PC-3 (cell line): ENCODE results near the gene TLN1. TPM values are rescaled to one million over a fixed set of nuclear protein-coding genes. Genes with fewer than 3 reads are reported as not detected.

Experiments used
- ATAC-seq: fragments of 200-7000 bp; cut with Tn5 transposase; 2 replicates; pipeline ENCODE4 v1.9.1; 2020; ENCODE audit warnings: mild to moderate bottlenecking, moderate library complexity
- BruUV-seq: library from RNA; stranded (reverse); fragments of 400-500 nt; replicated peaks from 2 replicates; lab custom pipeline; 2021; lab: Mats Ljungman, UMichigan
- CTCF ChIA-PET: fragments of 300-600 bp; sonication (Branson Sonifier 250); formaldehyde crosslinking; loops from one replicate; lab custom pipeline; 2022; ENCODE audit warnings: antibody characterized with exemption; lab: Charles Lee
- POLR2A ChIA-PET: fragments of 300-600 bp; sonication (Branson Sonifier 250); formaldehyde crosslinking; loops from one replicate; lab custom pipeline; 2022; ENCODE audit warnings: antibody characterized with exemption; ENCODE audit not compliant: unreplicated experiment; lab: Charles Lee
- DNase-seq: peaks from one replicate; pipeline ENCODE4 v3.0.0-alpha.2; 2015
- H2AFZ ChIP-seq: fragments of 300-600 bp; sonication (generic); 2 replicates; pipeline ENCODE4 v1.6.0; 2016; ENCODE audit warnings: antibody characterized with exemption, low read length
- H3F3A ChIP-seq: fragments of 300-600 bp; sonication (generic); one replicate; pipeline ENCODE4 v1.6.0; 2017; ENCODE audit warnings: antibody characterized with exemption, low read length, control low read depth, mild to moderate bottlenecking; ENCODE audit not compliant: unreplicated experiment
- H3K27ac ChIP-seq: fragments of 300-600 bp; sonication (generic); 2 replicates; pipeline ENCODE4 v1.5.1; 2016; ENCODE audit warnings: mild to moderate bottlenecking, low read length
- H3K27me3 ChIP-seq: fragments of 300-600 bp; sonication (generic); 2 replicates; pipeline ENCODE4 v1.6.1; 2016; ENCODE audit warnings: low read length, mixed read lengths
- H3K36me3 ChIP-seq: fragments of 300-600 bp; sonication (generic); 2 replicates; pipeline ENCODE4 v1.6.1; 2016; ENCODE audit warnings: low read depth, mixed run types, low read length, mixed read lengths
- H3K4me1 ChIP-seq: fragments of 300-600 bp; sonication (generic); 2 replicates; pipeline ENCODE4 v1.5.1; 2016; ENCODE audit warnings: low read length; ENCODE audit not compliant: insufficient read depth
- H3K4me2 ChIP-seq: fragments of 300-600 bp; sonication (generic); 2 replicates; pipeline ENCODE4 v1.6.0; 2016; ENCODE audit warnings: low read length
- H3K4me3 ChIP-seq: fragments of 300-600 bp; sonication (generic); 2 replicates; pipeline ENCODE4 v1.5.1; 2016; ENCODE audit warnings: mild to moderate bottlenecking, low read length, mixed read lengths
- H3K79me2 ChIP-seq: fragments of 300-600 bp; sonication (generic); 2 replicates; pipeline ENCODE4 v1.6.1; 2017; ENCODE audit warnings: low read length, mixed read lengths
- H3K9ac ChIP-seq: fragments of 300-600 bp; sonication (generic); 2 replicates; pipeline ENCODE4 v1.6.0; 2016; ENCODE audit warnings: mild to moderate bottlenecking, low read length
- H3K9me2 ChIP-seq: fragments of 300-600 bp; sonication (generic); replicated peaks from 2 replicates; pipeline ENCODE4 v1.6.1; 2016; ENCODE audit warnings: mixed run types, low read length, mixed read lengths
- H3K9me3 ChIP-seq: fragments of 300-600 bp; sonication (generic); 2 replicates; pipeline ENCODE4 v1.6.1; 2016; ENCODE audit warnings: low read length, mixed read lengths
- H4K20me1 ChIP-seq: fragments of 300-600 bp; sonication (generic); 2 replicates; pipeline ENCODE4 v1.6.1; 2016; ENCODE audit warnings: low read length, mixed read lengths
- EZH2 ChIP-seq: fragments of 300-600 bp; sonication (generic); IDR thresholded peaks from one replicate; pipeline ENCODE4 v1.6.1; 2017; ENCODE audit warnings: antibody characterized with exemption, mild to moderate bottlenecking, low read length; ENCODE audit not compliant: unreplicated experiment
- EZH2phosphoT487 ChIP-seq: fragments of 300-600 bp; sonication (generic); IDR thresholded peaks from 2 replicates; pipeline ENCODE4 v1.6.1; 2018; ENCODE audit warnings: mild to moderate bottlenecking, antibody characterized with exemption, low read length, borderline replicate concordance
- intact Hi-C: fragments of 100-400 bp; cut with micrococcal nuclease; formaldehyde crosslinking; loops from 2 replicates; pipeline ENCODE4 v1.9.0; 2023
- total RNA-seq: library from RNA; depleted of rRNA; stranded (reverse); fragments of >200 nt; gene quantifications from 2 replicates; pipeline ENCODE4 v1.2.3, GENCODE V29; 2014
- TF ChIP-seq, protein P1 (sequence below): fragments of 300-600 bp; sonication (generic); conservative IDR thresholded peaks from 2 replicates; pipeline ENCODE4 v1.5.1; 2017; ENCODE audit warnings: antibody characterized with exemption, low read depth, mild to moderate bottlenecking, low read length

Gene TLN1
- total RNA-seq, 1 experiment from 2014 or later = 118 TPM

DNA sequence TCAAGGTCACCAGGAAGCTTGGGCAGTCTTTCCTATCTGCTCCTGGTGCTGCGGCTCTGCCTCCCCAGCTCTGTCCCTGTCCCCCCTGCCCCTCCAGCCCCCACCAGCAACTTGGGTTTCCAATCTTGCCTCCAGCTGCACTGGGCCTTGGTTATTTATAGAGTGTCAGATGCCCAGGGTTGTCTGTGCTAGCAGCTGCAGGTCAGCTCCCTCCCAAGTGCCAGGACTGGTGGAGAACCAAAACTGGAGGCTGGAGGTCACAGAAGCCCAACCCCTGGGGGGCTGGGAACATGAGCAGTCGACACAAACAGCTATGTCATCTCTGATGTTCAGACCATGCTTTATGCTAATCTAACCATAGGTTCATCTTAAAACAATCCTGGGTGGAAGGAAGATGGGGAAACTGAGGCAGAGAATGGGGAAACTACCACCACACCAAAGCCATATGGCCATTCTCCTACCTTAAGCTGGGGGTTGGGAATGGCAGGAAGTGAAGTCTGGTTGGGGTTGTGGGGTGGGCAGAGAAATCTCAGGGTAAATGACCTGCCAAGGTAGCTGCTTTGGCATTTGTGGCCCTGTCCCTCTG, 43.9 kb downstream of the TLN1 start:
- Histone ChIP-seq H3K4me1 (peaks cover 32% of the 10 kb centered on the region), H3F3A (no peaks in the 10 kb centered on the region), H3K27ac (peak overlapping the region; percentile 87), H4K20me1 (no peaks in the 10 kb centered on the region), H3K36me3 (no peaks in the 10 kb centered on the region), H3K9ac (no peak overlapping the region), H3K4me2 (peak overlapping the region; percentile 88), H3K79me2 (no peaks in the 10 kb centered on the region), H3K9me3 (no peaks in the 10 kb centered on the region), H3K27me3 (no peaks in the 10 kb centered on the region), H3K4me3 (peak overlapping the region; percentile 35; the same call in 1 of the 2 replicates), H3K9me2 (no peaks in the 10 kb centered on the region), H2AFZ (no peak overlapping the region)
- DNase-seq (no peak), ATAC-seq (no peak)
- ChIA-PET CTCF (no interaction called here), POLR2A (no interaction called here)
- BruUV-seq = no TSS peak
- TF ChIP-seq EZH2 (no peak), EZH2phosphoT487 (no peak)
- TF ChIP-seq, protein P1, sequence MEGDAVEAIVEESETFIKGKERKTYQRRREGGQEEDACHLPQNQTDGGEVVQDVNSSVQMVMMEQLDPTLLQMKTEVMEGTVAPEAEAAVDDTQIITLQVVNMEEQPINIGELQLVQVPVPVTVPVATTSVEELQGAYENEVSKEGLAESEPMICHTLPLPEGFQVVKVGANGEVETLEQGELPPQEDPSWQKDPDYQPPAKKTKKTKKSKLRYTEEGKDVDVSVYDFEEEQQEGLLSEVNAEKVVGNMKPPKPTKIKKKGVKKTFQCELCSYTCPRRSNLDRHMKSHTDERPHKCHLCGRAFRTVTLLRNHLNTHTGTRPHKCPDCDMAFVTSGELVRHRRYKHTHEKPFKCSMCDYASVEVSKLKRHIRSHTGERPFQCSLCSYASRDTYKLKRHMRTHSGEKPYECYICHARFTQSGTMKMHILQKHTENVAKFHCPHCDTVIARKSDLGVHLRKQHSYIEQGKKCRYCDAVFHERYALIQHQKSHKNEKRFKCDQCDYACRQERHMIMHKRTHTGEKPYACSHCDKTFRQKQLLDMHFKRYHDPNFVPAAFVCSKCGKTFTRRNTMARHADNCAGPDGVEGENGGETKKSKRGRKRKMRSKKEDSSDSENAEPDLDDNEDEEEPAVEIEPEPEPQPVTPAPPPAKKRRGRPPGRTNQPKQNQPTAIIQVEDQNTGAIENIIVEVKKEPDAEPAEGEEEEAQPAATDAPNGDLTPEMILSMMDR = no peak
- intact Hi-C loops = no loop called here

DNA sequence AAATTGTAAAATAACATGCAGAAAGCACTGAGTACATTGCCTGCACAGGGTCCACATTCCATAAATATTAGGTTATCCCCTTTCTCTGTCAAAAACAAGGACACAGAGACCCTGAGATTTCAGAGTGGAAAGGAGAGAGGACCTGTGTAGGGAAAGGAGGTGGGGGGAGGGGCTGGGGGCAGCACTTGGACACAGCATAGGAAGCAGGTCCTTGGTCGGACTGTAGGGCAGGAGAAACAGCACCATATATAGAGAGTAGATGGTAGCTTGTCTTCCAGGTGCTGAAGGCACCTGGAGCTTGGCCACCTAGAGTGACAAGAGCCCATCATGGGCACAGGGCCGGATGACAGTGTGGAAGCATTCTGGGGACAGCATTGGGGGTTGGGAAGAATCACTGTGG, 44.7 kb downstream of the TLN1 start:
- no TSS peak for BruUV-seq
- no peaks in the 10 kb centered on the region for H3K27me3 ChIP-seq
- H3K9me3 ChIP-seq = no peaks in the 10 kb centered on the region
- ATAC-seq (no peak), DNase-seq (no peak)
- H3K79me2 ChIP-seq = no peaks in the 10 kb centered on the region
- H3K36me3 ChIP-seq = no peaks in the 10 kb centered on the region
- H2AFZ ChIP-seq = no peak overlapping the region
- H3K9ac ChIP-seq = no peak overlapping the region
- peaks cover 32% of the 10 kb centered on the region for H3K4me1 ChIP-seq
- H3K9me2 ChIP-seq = no peaks in the 10 kb centered on the region
- ChIA-PET POLR2A (no interaction called here), CTCF (no interaction called here)
- no peak overlapping the region for H3K4me3 ChIP-seq
- intact Hi-C loops = no loop called here
- TF ChIP-seq, protein P1 = no peak
- TF ChIP-seq EZH2phosphoT487 = no peak
- TF ChIP-seq EZH2 = no peak
- no peak overlapping the region for H3K4me2 ChIP-seq
- H4K20me1 ChIP-seq = no peaks in the 10 kb centered on the region
- H3K27ac ChIP-seq = no peak overlapping the region
- H3F3A ChIP-seq = no peaks in the 10 kb centered on the region
